Measurements from ENCODE around the gene PRKCH. TPM values are rescaled to one million over a fixed set of nuclear protein-coding genes. Genes with fewer than 3 reads are reported as not detected.

PRKCH gene
- total RNA-seq, 4 donors from 2014 or later = 17.9 to 28.7 (median 25.0) TPM

GRCh38 chr14:61387076-61387475 is 65.7 kb downstream of the PRKCH start:
- Histone ChIP-seq H3K9me3 (no peaks in the 10 kb centered on the region), H3K4me1 (no peaks in the 10 kb centered on the region), H3K27ac (no peak overlapping the region), H3K36me3 (no peaks in the 10 kb centered on the region), H3K27me3 (peaks cover 5% of the 10 kb centered on the region), H3K4me3 (no peak overlapping the region)
- TF ChIP-seq EP300 (IDR thresholded peaks at IDR 0.05) (no peak), POLR2A (IDR thresholded peaks at IDR 0.05) (no peak), POLR2AphosphoS5 (IDR thresholded peaks at IDR 0.05) (no peak), CTCF (IDR thresholded peaks at IDR 0.05) (no peak)
- WGBS, 2 donors (ENCODE audit: low coverage in 1 of 2) = 95 to 100% methylated on average over 1 to 3 of the region's 4 CpGs
- no peak for ATAC-seq

- no peak for ATAC-seq
- Histone ChIP-seq H3K4me1 (no peaks in the 10 kb centered on the region), H3K27ac (peak overlapping the region in 1 of 4 donors; percentile 39), H3K9me3 (no peaks in the 10 kb centered on the region), H3K36me3 (no peaks in the 10 kb centered on the region), H3K27me3 (peaks cover 5% of the 10 kb centered on the region), H3K4me3 (no peak overlapping the region)
- TF ChIP-seq EP300 (IDR thresholded peaks at IDR 0.05) (no peak), POLR2A (IDR thresholded peaks at IDR 0.05) (no peak), POLR2AphosphoS5 (IDR thresholded peaks at IDR 0.05) (no peak), CTCF (IDR thresholded peaks at IDR 0.05) (no peak)
- WGBS, 2 donors (ENCODE audit: low coverage in 1 of 2) = 47 to 79% methylated on average over 4 to 5 of the region's 7 CpGs
Measured at GRCh38 chr14:61388173-61388975, 67.0 kb downstream of the PRKCH start.

- WGBS, 2 donors (ENCODE audit: low coverage in 1 of 2) = 86 to 90% methylated on average over 1 to 3 of the region's 5 CpGs
- peaks cover 5% of the 10 kb centered on the region for H3K27me3 ChIP-seq
- no peak for ATAC-seq
- H3K4me1 ChIP-seq = no peaks in the 10 kb centered on the region
- no peaks in the 10 kb centered on the region for H3K9me3 ChIP-seq
- H3K4me3 ChIP-seq = no peak overlapping the region
- TF ChIP-seq POLR2A (IDR thresholded peaks at IDR 0.05) (no peak), EP300 (IDR thresholded peaks at IDR 0.05) (no peak), CTCF (IDR thresholded peaks at IDR 0.05) (no peak), POLR2AphosphoS5 (IDR thresholded peaks at IDR 0.05) (no peak)
- no peaks in the 10 kb centered on the region for H3K36me3 ChIP-seq
- no peak overlapping the region for H3K27ac ChIP-seq
Measured at GRCh38 chr14:61388976-61389576, 67.7 kb downstream of the PRKCH start.

GRCh38 chr14:61391119-61391518 is 69.7 kb downstream of the PRKCH start:
- no peaks in the 10 kb centered on the region for H3K9me3 ChIP-seq
- 33 to 35% methylated on average over 3 of the region's 3 CpGs for WGBS, 2 donors (ENCODE audit: low coverage in 1 of 2)
- ATAC-seq = no peak
- H3K36me3 ChIP-seq = no peaks in the 10 kb centered on the region
- no peaks in the 10 kb centered on the region for H3K4me1 ChIP-seq
- no peak overlapping the region for H3K27ac ChIP-seq
- H3K27me3 ChIP-seq = no peaks in the 10 kb centered on the region
- no peak overlapping the region for H3K4me3 ChIP-seq
- TF ChIP-seq EP300 (IDR thresholded peaks at IDR 0.05) (no peak), POLR2AphosphoS5 (IDR thresholded peaks at IDR 0.05) (no peak), POLR2A (IDR thresholded peaks at IDR 0.05) (no peak), CTCF (IDR thresholded peaks at IDR 0.05) (no peak)

GRCh38 chr14:61392297-61392696 is 70.9 kb downstream of the PRKCH start:
- Histone ChIP-seq H3K4me3 (no peak overlapping the region), H3K4me1 (no peaks in the 10 kb centered on the region), H3K36me3 (no peaks in the 10 kb centered on the region), H3K27me3 (no peaks in the 10 kb centered on the region), H3K9me3 (no peaks in the 10 kb centered on the region), H3K27ac (no peak overlapping the region)
- TF ChIP-seq EP300 (IDR thresholded peaks at IDR 0.05) = no peak
- TF ChIP-seq POLR2A (IDR thresholded peaks at IDR 0.05) = no peak
- no peak for TF ChIP-seq CTCF (IDR thresholded peaks at IDR 0.05)
- ATAC-seq = no peak
- WGBS, 2 donors (ENCODE audit: low coverage in 1 of 2) = 80 to 81% methylated on average over 1 of the region's 1 CpG
